Fibroblast of skin of right quadriceps (primary cell): ENCODE measurements around the gene PIK3IP1.
"Not testable (repeated sequence)": the region's sequence is repeated elsewhere in the genome, so short reads cannot be mapped to it uniquely, and the experiment has no call there.

Source experiments
- DNase-seq: peaks from one replicate; pipeline ENCODE4 v3.0.0-alpha.2; 2013

Gene PIK3IP1

GRCh38 chr22:31292236-31292989 is at the start of gene PIK3IP1:
Gene PIK3IP1, minus strand, starts transcription at chr22:31292488. Its CDS starts 144 bp downstream, at chr22:31292344.
- peak; percentile 76 for DNase-seq

GRCh38 chr22:31341386-31342088 is 49.2 kb upstream of the PIK3IP1 start:
- DNase-seq = no peak

- no peak for DNase-seq
Observed at GRCh38 chr22:31340765-31341247, 48.5 kb upstream of the PIK3IP1 start.

- no peak for DNase-seq
Observed at GRCh38 chr22:31340360-31340759, 48.1 kb upstream of the PIK3IP1 start.

- no peak for DNase-seq
Observed at GRCh38 chr22:31339148-31339832, 47.0 kb upstream of the PIK3IP1 start.

- no peak for DNase-seq
Observed at GRCh38 chr22:31337178-31337577, 44.9 kb upstream of the PIK3IP1 start.

- no peak for DNase-seq
Observed at GRCh38 chr22:31334329-31334728, 42.0 kb upstream of the PIK3IP1 start.

DNA sequence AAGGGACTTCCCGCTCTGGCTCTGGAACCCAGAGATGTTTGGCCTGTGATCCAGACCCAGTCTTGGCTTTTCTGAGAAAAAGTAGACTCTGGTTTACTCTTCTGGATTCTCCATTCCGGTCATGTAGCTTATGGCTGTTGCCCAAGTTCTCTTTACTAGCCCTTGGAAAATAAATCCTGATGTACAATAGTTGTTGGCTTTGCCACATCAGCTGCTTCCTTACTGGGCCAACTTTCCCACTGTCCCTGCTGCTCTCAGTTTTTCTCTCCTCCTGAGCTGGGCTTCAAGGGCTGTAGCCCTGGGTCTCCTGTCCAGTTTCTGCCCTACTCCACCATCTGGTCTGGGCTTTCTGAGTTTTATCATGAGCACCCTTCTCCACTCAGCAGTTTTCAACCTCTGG is 41.4 kb upstream of the PIK3IP1 start:
- DNase-seq = no peak

- DNase-seq = peak; percentile 14
Observed at GRCh38 chr22:31332886-31333285, 40.6 kb upstream of the PIK3IP1 start.

GRCh38 chr22:31332010-31332409 is 39.7 kb upstream of the PIK3IP1 start:
- no peak for DNase-seq

DNA sequence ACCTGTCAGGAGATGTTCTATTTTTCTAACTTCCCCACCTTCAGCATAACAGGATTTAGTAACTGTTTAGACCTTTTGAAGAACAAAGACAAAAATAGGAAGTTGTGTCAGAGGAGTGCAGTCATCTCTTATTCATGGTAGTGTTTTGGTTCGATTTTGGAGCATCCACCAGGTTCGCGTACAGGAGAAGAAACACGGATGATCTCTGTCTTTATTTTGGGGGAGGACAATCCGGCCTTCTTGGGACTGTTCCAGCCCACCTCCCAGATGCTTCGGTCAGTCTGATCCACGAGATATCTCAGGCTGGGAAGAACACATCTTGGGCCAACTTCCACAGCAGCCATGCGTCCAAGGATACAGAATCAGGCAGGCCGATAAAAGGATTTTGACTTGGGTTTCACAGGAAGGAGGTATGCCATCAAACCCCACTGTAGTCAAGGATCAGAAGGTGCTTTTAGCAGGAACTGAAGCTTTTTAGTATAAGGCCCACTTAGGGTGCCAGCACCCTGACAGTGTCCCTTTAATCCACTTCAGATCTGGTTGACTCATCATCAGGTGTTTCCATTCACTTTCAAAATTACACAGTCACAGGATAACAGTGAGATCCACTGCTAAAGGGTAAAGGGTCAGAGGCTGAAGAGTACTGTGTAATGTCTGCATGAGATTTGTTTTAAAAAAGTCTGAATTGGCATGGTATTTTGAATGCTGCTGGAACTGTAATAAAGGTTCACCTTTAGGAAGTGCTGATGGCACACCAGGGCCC is 37.3 kb upstream of the PIK3IP1 start:
- DNase-seq = no peak

GRCh38 chr22:31329029-31329428 is 36.7 kb upstream of the PIK3IP1 start:
- no peak for DNase-seq

GRCh38 chr22:31328544-31328960 is 36.3 kb upstream of the PIK3IP1 start:
- no peak for DNase-seq

DNA sequence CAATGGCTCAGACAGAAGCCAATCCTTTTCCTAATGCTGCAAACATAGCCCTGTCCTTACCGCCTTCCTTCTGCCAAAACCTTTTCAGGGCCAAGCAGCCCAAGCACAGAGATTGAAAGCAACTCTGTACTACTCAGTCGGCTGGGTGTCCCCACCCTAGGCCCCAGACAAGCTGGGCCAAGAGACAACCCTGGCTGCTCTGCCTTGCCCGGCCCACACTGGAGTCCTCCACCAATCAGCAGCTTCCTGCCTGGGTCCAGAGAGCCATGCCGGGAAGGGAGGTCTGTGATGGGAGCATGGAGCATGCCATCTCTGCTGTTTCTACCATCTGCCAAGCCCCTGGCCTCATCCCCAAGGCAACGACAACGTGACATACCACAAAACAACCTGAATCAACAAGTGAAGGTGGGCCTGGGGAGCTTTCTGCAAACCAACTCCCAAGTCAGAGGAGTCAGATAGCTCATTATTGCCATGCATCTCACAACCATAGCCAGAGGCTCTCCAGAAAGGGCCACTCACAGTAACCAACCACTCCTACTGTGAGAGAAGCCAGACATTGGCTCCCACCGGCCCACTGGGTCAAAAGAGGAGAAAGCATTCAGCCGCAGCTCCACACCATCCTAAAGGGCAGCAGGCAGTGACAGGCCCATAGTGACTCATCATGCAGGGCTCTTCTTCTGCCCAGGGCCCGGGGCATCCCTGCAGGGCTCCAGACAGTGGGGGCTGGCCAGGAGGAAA is 35.7 kb upstream of the PIK3IP1 start:
- DNase-seq = no peak

- DNase-seq = no peak
Observed at GRCh38 chr22:31326877-31327276, 34.6 kb upstream of the PIK3IP1 start.

DNA sequence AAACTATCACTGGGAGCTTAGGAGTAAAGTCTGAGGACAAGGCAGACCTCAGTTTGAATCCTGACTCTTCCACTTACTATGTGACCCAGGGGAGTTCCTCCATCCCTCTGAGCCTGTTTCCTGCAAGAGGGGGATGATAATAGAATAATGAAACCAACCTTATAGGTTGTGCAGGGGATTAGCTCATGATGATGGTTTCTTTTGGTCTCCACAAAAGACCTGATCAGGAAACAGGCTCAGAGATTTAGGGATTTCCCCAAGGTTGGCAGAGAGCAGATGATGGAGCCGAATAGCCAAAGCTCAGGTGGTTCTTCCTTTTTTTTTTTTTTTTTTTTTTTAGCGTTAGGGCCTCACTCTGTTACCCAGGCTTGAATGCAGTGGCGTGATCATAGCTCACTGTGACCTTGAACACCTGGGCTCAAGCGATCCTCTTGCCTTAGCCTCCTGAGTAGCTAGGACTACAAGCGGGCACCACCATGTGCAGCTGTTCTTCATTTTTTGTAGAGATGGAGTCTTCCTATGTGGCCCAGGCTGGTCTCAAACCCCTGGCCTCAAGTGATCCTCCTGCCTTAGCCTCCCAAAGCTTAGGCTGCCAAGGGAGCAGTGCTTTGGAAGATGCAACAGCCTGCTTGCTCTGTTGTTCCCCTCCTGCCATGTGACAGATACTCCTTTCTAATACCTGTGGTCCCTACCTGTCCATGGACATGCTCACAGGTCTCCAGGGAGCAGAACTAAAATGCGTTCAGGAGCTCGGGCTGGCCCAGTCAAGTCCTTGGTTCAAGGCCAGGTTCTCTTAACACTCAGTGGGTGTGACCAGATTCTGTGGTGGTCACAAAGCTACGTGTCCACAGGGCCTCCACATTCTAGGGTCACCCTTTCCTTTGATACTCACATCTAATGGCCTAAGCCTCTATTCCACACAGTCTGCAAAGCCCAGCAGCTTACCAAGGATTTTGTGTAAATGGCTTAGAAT is 31.6 kb upstream of the PIK3IP1 start:
- DNase-seq = no peak

GRCh38 chr22:31321421-31321820 is 29.1 kb upstream of the PIK3IP1 start:
- DNase-seq = no peak

DNA sequence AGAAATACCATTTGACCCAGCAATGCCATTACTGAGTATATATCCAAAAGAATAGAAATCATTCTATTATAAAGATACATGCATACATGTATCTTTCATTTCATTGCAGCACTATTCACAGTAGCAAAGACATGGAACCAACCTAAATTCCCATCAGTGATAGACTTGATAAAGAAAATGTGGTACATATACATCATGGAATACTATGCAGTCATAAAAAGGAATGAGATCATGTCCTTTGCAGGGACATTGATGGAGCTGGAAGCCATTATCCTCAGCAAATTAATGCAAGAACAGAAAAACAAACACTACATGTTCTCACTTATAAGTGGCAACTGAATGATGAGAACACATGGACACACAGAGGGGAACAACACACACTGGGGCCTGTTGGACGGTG is 21.9 kb upstream of the PIK3IP1 start:
- DNase-seq = not testable (repeated sequence)

DNA sequence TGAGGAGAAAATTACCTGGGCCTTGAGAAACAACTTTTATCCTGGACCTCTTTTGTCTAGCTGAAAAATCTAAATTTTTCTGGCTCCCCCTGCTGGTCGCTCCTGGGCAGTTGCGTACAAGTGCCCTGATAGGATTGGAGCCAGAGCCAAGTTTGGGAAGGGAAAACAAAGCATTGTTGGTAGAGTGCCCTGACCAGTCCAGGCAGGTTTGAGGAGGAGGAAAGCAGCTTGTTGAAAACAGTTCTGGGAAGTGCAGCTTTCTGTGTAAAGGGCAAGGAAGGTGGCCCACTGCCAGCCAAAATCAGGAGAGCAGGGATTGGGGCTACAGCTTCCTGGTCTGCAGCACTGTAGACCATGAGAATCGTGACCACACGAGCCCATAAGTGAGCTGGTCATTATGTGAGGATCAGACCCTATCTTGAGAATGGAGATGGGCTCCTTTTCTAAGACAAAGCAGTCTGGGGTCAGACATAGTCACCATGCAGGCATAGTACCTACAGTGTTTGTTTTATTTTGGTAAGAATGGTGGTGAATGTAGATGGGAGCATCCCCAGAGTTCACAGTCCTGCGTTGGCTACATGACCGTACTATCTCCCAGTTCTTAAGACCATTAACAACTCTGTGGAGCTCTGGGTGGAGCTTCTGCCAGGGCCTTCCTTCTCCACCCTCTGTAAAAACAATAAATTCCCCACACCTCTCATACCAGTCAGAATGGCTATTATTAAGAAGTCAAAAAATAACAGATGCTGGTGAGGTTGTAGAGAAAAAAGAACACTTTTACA is 21.3 kb upstream of the PIK3IP1 start:
- DNase-seq = peak; percentile 47

DNA sequence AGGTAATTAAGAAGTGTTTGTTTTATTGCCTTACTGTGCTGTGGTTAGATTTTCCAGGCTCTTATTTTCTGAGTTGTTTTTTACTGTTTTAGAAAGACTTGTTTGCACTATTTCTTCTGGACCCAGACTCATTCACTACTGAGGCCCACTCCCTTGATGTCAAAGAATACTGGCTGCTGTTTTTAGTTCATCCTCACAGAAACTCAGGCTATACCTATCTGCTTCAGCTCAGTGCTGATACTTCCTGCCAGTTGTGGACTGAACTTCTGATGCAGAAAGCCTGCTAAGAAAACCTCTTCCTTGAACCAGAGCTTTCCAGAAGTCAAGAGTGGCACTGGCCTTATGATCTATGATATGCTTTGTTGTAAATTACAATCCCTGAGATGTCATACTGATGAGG is 15.9 kb upstream of the PIK3IP1 start:
- DNase-seq = no peak
